CD4-positive, alpha-beta T cell (primary cell): Measurements from ENCODE around the gene CYB5B. TPM values are rescaled to one million over a fixed set of nuclear protein-coding genes. Genes with fewer than 3 reads are reported as not detected.

Source experiments
- ATAC-seq: fragments of 200-7000 bp; cut with Tn5 transposase; one replicate; pipeline ENCODE4 v1.10.0; 2022; ENCODE audit warnings: mild to moderate bottlenecking; ENCODE audit not compliant: poor library complexity
- CTCF ChIA-PET: fragments of 350-600 bp; sonication (Branson Sonifier 250); formaldehyde crosslinking; loops from one replicate; lab custom pipeline; 2021; ENCODE audit warnings: antibody characterized with exemption, inconsistent platforms; lab: Charles Lee
- POLR2A ChIA-PET: fragments of 350-600 bp; sonication (Branson Sonifier 250); formaldehyde crosslinking; loops from one replicate; lab custom pipeline; 2021; ENCODE audit warnings: antibody characterized with exemption, inconsistent platforms; lab: Charles Lee
- DNase-seq, 14 experiments: peaks; one replicate each; pipeline ENCODE4 v3.0.0-alpha.2; 2013 to 2020; ENCODE audit warnings: mixed read lengths in 2 of 14
- H3K27ac ChIP-seq, 2 donors: one replicate each; pipeline versions ENCODE4 v1.5.1 to v1.7.0; 2013; ENCODE audit warnings: low read length in 2 of 2, low read depth in 1 of 2, mild to moderate bottlenecking in 1 of 2
- H3K27me3 ChIP-seq, 2 experiments: 1 replicate in 1 of 2; 2 replicates in 1 of 2; pipeline versions ENCODE4 v1.6.1 to v1.7.0; 2013; ENCODE audit warnings: low read length in 2 of 2, control low read depth in 1 of 2, mild to moderate bottlenecking in 1 of 2, moderate library complexity in 1 of 2; ENCODE audit not compliant: insufficient read depth in 2 of 2, control insufficient read depth in 1 of 2
- H3K36me3 ChIP-seq: one replicate; pipeline ENCODE4 v1.6.1; 2013; ENCODE audit warnings: low read length, control low read depth; ENCODE audit not compliant: insufficient read depth
- H3K4me1 ChIP-seq: one replicate; pipeline ENCODE4 v1.6.1; 2013; ENCODE audit warnings: low read length, control low read depth; ENCODE audit not compliant: insufficient read depth
- H3K4me3 ChIP-seq: one replicate; pipeline ENCODE4 v1.5.1; 2013; ENCODE audit warnings: mild to moderate bottlenecking, low read length, moderate library complexity
- H3K9me3 ChIP-seq, 2 experiments: 1 replicate in 1 of 2; 2 replicates in 1 of 2; pipeline versions ENCODE4 v1.6.1 to v1.7.0; 2013; ENCODE audit warnings: low read length in 2 of 2, mild to moderate bottlenecking in 2 of 2, control low read depth in 1 of 2, moderate library complexity in 1 of 2; ENCODE audit not compliant: control insufficient read depth in 1 of 2, insufficient read depth in 1 of 2
- H3K27ac Mint-ChIP-seq: one replicate; pipeline ENCODE4 v1.8.0; 2020; ENCODE audit warnings: mixed read lengths
- H3K27me3 Mint-ChIP-seq: one replicate; pipeline ENCODE4 v1.8.0; 2021; ENCODE audit warnings: mixed read lengths
- H3K36me3 Mint-ChIP-seq: one replicate; pipeline ENCODE4 v1.8.0; 2021; ENCODE audit warnings: low read depth, mixed read lengths
- H3K4me1 Mint-ChIP-seq: one replicate; pipeline ENCODE4 v1.8.0; 2021; ENCODE audit warnings: low read depth, mixed read lengths
- H3K4me3 Mint-ChIP-seq: one replicate; pipeline ENCODE4 v1.8.0; 2020; ENCODE audit warnings: mild to moderate bottlenecking, mixed read lengths
- H3K9me3 Mint-ChIP-seq: one replicate; pipeline ENCODE4 v1.8.0; 2020; ENCODE audit warnings: mixed read lengths
- intact Hi-C, 2 experiments: fragments of 100-400 bp; cut with DNase I in 1 of 2; cut with micrococcal nuclease in 1 of 2; formaldehyde crosslinking; loops; one replicate each; pipeline versions ENCODE4 v1.15.1 to v1.9.0; 2023 to 2025; cut with DNase I, micrococcal nuclease
- total RNA-seq, 174 experiments: library from RNA in 2 of 174; stranded (reverse) in 2 of 174; gene quantifications; one replicate each; pipeline ENCODE4 v1.2.3 and lab custom pipeline; 2021 to 2026
- TF ChIP-seq, protein P1 (sequence below): fragments of 200-600 bp; IDR thresholded peaks from one replicate; pipeline ENCODE4 v1.8.0; 2022; ENCODE audit warnings: antibody characterized with exemption, mild to moderate bottlenecking

Gene CYB5B
- total RNA-seq, 2 experiments from 2014 or later = 16.0 to 18.3 TPM

- peaks cover 23% of the 10 kb centered on the region for H3K36me3 ChIP-seq
- H3K27ac ChIP-seq = peak overlapping the region; percentile 73 to 79
- peak overlapping the region; percentile 32 for H3K4me3 ChIP-seq
- Mint-ChIP-seq H3K27me3 (no peaks in the 10 kb centered on the region), H3K36me3 (peaks cover 56% of the 10 kb centered on the region), H3K27ac (peak overlapping the region; percentile 99), H3K4me3 (peak overlapping the region; percentile 88), H3K9me3 (no peaks in the 10 kb centered on the region), H3K4me1 (peaks cover 43% of the 10 kb centered on the region)
- H3K27me3 ChIP-seq = no peaks in the 10 kb centered on the region
- DNase-seq (peak in 11 of 14 experiments; percentile 4 to 76 (median 25)), ATAC-seq (peak; percentile 78)
- ChIA-PET POLR2A (interaction anchor here (0.6 to 2.7 kb wide), 9 partner anchors 10 to 311 kb away, joined by 3 to 23 read pairs (median 4); partner anchors contain the start of genes CHTF8, CYB5B, NFAT5 and UTP4), CTCF (interaction anchor here (1.0 to 2.4 kb wide), 2 partner anchors 23 to 48 kb away, joined by 3 to 8 read pairs; no protein-coding TSS in a partner anchor)
- no peaks in the 10 kb centered on the region for H3K9me3 ChIP-seq
- peaks cover 23% of the 10 kb centered on the region for H3K4me1 ChIP-seq
- intact Hi-C loops = loop anchor here in 1 of 2 experiments (2.0 kb wide), 2 partner anchors 19 to 121 kb away; partner anchors contain the start of genes CYB5B and NFAT5
- TF ChIP-seq, protein P1, sequence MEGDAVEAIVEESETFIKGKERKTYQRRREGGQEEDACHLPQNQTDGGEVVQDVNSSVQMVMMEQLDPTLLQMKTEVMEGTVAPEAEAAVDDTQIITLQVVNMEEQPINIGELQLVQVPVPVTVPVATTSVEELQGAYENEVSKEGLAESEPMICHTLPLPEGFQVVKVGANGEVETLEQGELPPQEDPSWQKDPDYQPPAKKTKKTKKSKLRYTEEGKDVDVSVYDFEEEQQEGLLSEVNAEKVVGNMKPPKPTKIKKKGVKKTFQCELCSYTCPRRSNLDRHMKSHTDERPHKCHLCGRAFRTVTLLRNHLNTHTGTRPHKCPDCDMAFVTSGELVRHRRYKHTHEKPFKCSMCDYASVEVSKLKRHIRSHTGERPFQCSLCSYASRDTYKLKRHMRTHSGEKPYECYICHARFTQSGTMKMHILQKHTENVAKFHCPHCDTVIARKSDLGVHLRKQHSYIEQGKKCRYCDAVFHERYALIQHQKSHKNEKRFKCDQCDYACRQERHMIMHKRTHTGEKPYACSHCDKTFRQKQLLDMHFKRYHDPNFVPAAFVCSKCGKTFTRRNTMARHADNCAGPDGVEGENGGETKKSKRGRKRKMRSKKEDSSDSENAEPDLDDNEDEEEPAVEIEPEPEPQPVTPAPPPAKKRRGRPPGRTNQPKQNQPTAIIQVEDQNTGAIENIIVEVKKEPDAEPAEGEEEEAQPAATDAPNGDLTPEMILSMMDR = no peak
Observed at GRCh38 chr16:69443927-69444631, 19.7 kb downstream of the CYB5B start.

DNA sequence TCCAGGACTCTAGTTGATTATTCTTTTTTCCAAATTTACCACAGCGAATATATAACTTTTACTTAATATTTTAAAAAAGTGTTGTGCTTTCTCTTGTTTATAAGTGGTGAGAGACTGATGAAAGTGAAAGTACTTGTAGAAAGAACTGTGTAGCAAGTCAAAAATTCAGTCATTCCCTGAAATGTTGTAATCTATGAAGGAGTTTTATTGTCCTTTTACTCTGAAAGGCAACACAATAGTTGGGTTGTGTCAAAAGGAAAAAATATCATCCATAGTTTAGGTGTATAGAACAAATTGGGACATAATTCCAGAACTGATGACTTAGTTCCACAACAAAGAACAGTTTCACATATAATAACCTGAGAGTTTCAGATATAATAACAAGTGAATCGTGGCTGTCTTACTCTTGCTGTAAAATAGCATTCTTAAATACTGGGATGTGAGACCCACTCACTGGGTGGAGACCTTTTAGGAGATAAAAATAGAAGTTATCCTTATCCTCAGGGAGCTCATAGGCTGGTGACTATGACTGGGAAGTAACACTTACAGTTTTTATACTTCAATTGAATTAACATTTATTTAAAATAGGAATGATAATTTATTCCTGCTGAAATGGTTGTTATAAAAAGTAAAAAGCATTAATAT lies 20.6 kb downstream of the CYB5B start:
- Histone ChIP-seq H3K27me3 (no peaks in the 10 kb centered on the region), H3K9me3 (no peaks in the 10 kb centered on the region), H3K27ac (peak overlapping the region; percentile 73 to 79), H3K36me3 (peaks cover 27% of the 10 kb centered on the region), H3K4me1 (peaks cover 19% of the 10 kb centered on the region), H3K4me3 (peak overlapping the region; percentile 32)
- peak in 2 of 14 experiments; percentile 21 to 36 for DNase-seq
- Mint-ChIP-seq H3K27me3 (no peaks in the 10 kb centered on the region), H3K4me1 (peaks cover 45% of the 10 kb centered on the region), H3K36me3 (peaks cover 62% of the 10 kb centered on the region), H3K9me3 (no peaks in the 10 kb centered on the region), H3K4me3 (peak overlapping the region; percentile 88), H3K27ac (peak overlapping the region; percentile 99)
- no peak for ATAC-seq
- ChIA-PET CTCF (no interaction called here), POLR2A (interaction anchor here (0.8 to 2.7 kb wide), 5 partner anchors 17 to 120 kb away, joined by 3 to 23 read pairs (median 4); partner anchors contain the start of genes CYB5B and NFAT5)
- TF ChIP-seq, protein P1 = no peak
- intact Hi-C loops = loop anchor here in 1 of 2 experiments (2.0 kb wide), 2 partner anchors 20 to 120 kb away; partner anchors contain the start of genes CYB5B and NFAT5

DNA sequence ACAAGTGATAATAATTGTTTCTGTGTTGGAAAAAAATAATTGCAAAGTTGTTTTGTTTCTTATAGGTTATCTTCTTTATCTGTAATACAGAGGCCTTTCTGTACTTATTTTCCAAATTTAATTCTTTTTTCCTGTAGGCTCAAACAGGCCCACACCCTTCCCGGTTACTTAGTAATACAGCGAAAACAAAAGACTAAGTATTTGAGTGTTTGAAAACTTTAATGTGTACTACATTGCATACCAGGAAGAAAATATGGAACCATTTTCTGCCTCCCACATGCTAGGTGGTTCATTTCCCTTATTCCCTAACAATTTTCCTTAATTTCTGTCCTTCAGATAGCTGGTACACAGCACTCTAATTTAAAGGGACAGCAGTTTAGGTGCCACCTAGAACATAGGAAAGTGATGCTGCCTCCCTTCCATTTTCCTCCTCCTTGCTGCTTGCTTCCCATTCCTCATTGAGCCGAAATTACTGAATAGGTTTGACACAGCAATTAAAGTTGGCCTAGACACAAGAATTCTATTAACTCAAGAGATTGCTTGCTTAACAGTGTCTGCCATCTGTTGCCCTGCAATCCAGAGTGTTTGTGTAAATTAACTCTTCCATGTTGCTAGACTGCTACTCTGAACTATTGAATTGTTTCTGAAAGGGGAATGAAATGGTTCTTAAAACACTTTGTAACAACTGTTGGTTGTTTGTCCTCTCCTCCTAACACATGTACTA lies 24.2 kb downstream of the CYB5B start:
- peaks cover 9% of the 10 kb centered on the region for H3K4me1 ChIP-seq
- no peaks in the 10 kb centered on the region for H3K9me3 ChIP-seq
- ATAC-seq (no peak), DNase-seq (no peak)
- ChIA-PET POLR2A (no interaction called here), CTCF (no interaction called here)
- no peak overlapping the region for H3K4me3 Mint-ChIP-seq
- peaks cover 58% of the 10 kb centered on the region for H3K36me3 Mint-ChIP-seq
- no peaks in the 10 kb centered on the region for H3K9me3 Mint-ChIP-seq
- peaks cover 31% of the 10 kb centered on the region for H3K4me1 Mint-ChIP-seq
- TF ChIP-seq, protein P1 = no peak
- H3K27ac Mint-ChIP-seq = peak overlapping the region; percentile 24
- intact Hi-C loops = no loop called here
- no peaks in the 10 kb centered on the region for H3K27me3 Mint-ChIP-seq
- peaks cover 32% of the 10 kb centered on the region for H3K36me3 ChIP-seq
- H3K4me3 ChIP-seq = no peak overlapping the region
- no peaks in the 10 kb centered on the region for H3K27me3 ChIP-seq
- H3K27ac ChIP-seq = no peak overlapping the region
